GM12874 (cell line): Measurements from ENCODE around the gene THRAP3.
A peak's percentile ranks its signal among the peaks of the same experiment; 100 is the strongest.

Experiments
- CTCF ChIP-seq: IDR thresholded peaks from 2 replicates; pipeline ENCODE4 v1.5.1; 2011; ENCODE audit warnings: low read depth, mild to moderate bottlenecking, control low read depth, low read length, moderate library complexity; ENCODE audit not compliant: insufficient read depth

The THRAP3 gene

GRCh38 chr1:36285443-36286101 is 61.3 kb downstream of the THRAP3 start:
- peak; percentile 56; the same call in 1 of the 2 replicates for TF ChIP-seq CTCF

- TF ChIP-seq CTCF = no peak
Measured at GRCh38 chr1:36286802-36287201, 62.6 kb downstream of the THRAP3 start.

- TF ChIP-seq CTCF = no peak
Measured at GRCh38 chr1:36287595-36287994, 63.4 kb downstream of the THRAP3 start.

GRCh38 chr1:36295390-36295789 is 71.1 kb downstream of the THRAP3 start:
- TF ChIP-seq CTCF = no peak

GRCh38 chr1:36297062-36297461 is 72.8 kb downstream of the THRAP3 start:
- TF ChIP-seq CTCF = no peak

- no peak for TF ChIP-seq CTCF
Measured at GRCh38 chr1:36298640-36299039, 74.4 kb downstream of the THRAP3 start.

- TF ChIP-seq CTCF = no peak
Measured at GRCh38 chr1:36300526-36300925, 76.3 kb downstream of the THRAP3 start.
